ACC112 (cell line): Measurements from ENCODE around the gene FBXO44.

Experiments
- H2AFZ ChIP-seq: fragments of 200-600 bp; sonication (generic); one replicate; pipeline ENCODE4 v1.6.0; 2017; ENCODE audit warnings: antibody characterized with exemption, low read length; ENCODE audit not compliant: unreplicated experiment
- H3K27ac ChIP-seq: fragments of 200-600 bp; sonication (generic); 2 replicates; pipeline ENCODE4 v1.5.1; 2014; ENCODE audit warnings: low read depth, mild to moderate bottlenecking, antibody characterized with exemption, low read length, moderate library complexity
- H3K27me3 ChIP-seq: fragments of 200-600 bp; sonication (generic); 2 replicates; pipeline ENCODE4 v1.6.1; 2014; ENCODE audit warnings: mild to moderate bottlenecking, antibody characterized with exemption, low read length, moderate library complexity, mixed read lengths; ENCODE audit not compliant: insufficient read depth
- H3K36me3 ChIP-seq: fragments of 200-600 bp; sonication (generic); 2 replicates; pipeline ENCODE4 v1.6.1; 2016; ENCODE audit warnings: mild to moderate bottlenecking, antibody characterized with exemption, low read length, moderate library complexity, mixed read lengths; ENCODE audit not compliant: insufficient read depth
- H3K4me1 ChIP-seq: fragments of 200-600 bp; sonication (generic); one replicate; pipeline ENCODE4 v1.6.1; 2016; ENCODE audit warnings: low read length, mixed read lengths; ENCODE audit not compliant: insufficient read depth, unreplicated experiment, control insufficient read depth
- H3K4me3 ChIP-seq: fragments of 200-600 bp; sonication (generic); 2 replicates; pipeline ENCODE4 v1.5.1; 2014; ENCODE audit warnings: mild to moderate bottlenecking, low read depth, low read length
- H3K79me2 ChIP-seq: fragments of 200-600 bp; sonication (generic); one replicate; pipeline ENCODE4 v1.6.0; 2016; ENCODE audit warnings: low read length; ENCODE audit not compliant: control insufficient read depth, unreplicated experiment, insufficient read depth

FBXO44 gene

DNA sequence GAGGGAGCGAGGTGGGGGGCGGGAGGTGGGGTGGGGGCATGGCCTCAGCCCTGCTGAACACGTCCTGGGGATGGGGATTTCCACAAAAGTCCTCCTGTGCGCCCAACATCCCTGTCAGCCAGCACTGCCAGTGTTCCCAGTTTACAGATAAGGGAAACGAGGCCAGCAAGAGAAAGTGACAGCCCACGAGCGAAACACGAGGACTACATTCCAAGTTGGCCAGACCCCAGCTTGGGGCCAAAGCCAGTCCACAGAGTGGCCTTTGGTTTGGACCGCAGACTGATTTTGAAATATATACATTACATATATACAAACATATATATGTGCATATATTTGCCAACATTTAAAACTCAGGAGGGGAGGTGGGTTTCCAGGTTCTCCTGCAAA, 5.4 kb upstream of the FBXO44 start:
- Histone ChIP-seq H3K27me3 (peaks cover 4% of the 10 kb centered on the region; the same call in 1 of the 2 replicates), H3K79me2 (no peaks in the 10 kb centered on the region), H3K36me3 (no peaks in the 10 kb centered on the region), H2AFZ (no peak overlapping the region), H3K4me3 (no peak overlapping the region), H3K4me1 (no peaks in the 10 kb centered on the region), H3K27ac (no peak overlapping the region)

GRCh38 chr1:11649624-11650330, 4.9 kb upstream of the FBXO44 start:
- H2AFZ ChIP-seq: no peak overlapping the region
- H3K27me3 ChIP-seq: peaks cover 4% of the 10 kb centered on the region; the same call in 1 of the 2 replicates
- H3K4me3 ChIP-seq: no peak overlapping the region
- H3K4me1 ChIP-seq: no peaks in the 10 kb centered on the region
- no peaks in the 10 kb centered on the region for H3K36me3 ChIP-seq
- H3K27ac ChIP-seq: no peak overlapping the region
- H3K79me2 ChIP-seq: no peaks in the 10 kb centered on the region

DNA sequence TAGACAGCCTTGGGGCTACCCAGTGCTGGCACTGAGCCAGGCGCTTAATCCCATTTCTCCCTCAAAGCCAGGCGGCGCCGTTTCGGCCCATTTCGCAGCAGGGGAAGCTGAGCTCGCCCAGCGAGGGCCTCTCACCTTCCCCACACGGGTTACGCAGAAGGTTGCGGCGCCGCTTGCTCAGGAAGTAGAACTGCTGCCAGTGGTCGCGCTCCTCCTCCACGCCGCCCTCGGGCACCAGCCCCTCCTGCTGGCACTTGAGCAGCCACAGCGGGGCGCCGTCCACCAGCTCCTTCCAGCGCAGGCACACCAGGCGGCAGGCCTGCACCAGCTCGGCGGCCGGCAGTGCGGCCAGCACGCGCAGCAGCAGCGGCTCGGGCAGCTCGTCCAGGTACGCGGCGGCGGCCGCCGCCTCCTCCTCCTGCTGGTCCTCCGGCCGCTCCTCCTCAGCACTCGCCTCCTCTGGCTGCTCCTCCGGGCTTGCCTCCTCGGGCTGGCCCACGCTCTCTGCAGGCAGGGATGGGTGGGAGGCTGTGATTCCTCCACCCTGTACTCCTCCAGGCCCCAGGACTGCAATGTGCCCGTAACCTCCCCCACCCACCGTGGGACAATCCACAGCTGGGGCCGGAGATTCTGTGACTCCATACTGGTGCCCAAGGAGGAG, 4.2 kb upstream of the FBXO44 start:
- Histone ChIP-seq H3K27ac (no peak overlapping the region), H3K4me1 (peaks cover 4% of the 10 kb centered on the region), H3K27me3 (peaks cover 4% of the 10 kb centered on the region; the same call in 1 of the 2 replicates), H2AFZ (no peak overlapping the region), H3K4me3 (no peak overlapping the region), H3K79me2 (no peaks in the 10 kb centered on the region), H3K36me3 (no peaks in the 10 kb centered on the region)

- Histone ChIP-seq H3K27ac (no peak overlapping the region), H3K4me3 (no peak overlapping the region), H3K27me3 (peaks cover 4% of the 10 kb centered on the region; the same call in 1 of the 2 replicates), H3K36me3 (no peaks in the 10 kb centered on the region), H3K79me2 (no peaks in the 10 kb centered on the region), H3K4me1 (peaks cover 5% of the 10 kb centered on the region), H2AFZ (no peak overlapping the region)
These were observed 3.7 kb upstream of the FBXO44 start for GRCh38 chr1:11651017-11651416.

GRCh38 chr1:11652203-11652780, 2.4 kb upstream of the FBXO44 start:
- H3K27me3 ChIP-seq: peaks cover 4% of the 10 kb centered on the region; the same call in 1 of the 2 replicates

DNA sequence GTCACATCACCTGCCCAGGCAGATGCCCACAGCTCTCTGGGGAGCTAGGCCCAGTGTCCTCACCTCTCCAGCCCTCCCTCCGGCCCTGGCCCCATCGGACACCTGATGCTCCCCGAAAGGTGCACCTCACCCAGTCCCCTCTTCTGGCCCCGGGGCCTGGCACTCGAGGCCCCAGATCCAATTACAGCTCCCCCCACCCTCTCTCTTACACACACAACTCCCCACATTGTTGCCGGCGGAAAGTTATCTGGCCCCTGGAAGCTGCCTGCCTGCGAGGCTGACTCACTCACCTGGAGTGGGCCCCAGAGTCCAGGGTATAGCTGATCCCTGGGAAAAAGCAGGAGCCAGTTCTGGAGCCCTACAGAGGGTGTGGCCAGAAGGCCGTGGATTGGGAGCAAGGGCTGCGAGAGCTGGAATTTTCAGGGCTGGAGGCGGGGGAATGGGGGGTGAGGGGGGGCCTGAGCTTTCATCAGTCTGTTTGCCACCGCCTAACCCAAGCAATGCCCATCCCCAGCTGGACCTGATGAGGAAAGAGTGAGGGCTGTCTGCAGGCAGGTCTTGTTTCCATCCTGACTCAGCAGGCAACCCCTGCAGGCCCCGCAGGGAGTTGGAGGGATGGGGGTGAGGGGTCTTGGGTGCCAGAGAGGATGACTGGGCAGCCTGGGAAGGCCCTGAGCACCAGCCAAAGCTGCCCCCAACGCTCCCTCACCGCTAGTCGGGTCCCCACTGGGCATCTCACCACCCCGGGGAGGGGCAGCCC, 1.4 kb upstream of the FBXO44 start:
- Histone ChIP-seq H2AFZ (no peak overlapping the region), H3K79me2 (no peaks in the 10 kb centered on the region), H3K4me1 (peaks cover 5% of the 10 kb centered on the region), H3K36me3 (no peaks in the 10 kb centered on the region), H3K4me3 (no peak overlapping the region), H3K27me3 (peaks cover 4% of the 10 kb centered on the region; the same call in 1 of the 2 replicates), H3K27ac (no peak overlapping the region)

More at GRCh38 chr1:11652203-11652780, 2.4 kb upstream of the FBXO44 start:
- no peak overlapping the region for H3K4me3 ChIP-seq
- H3K27ac ChIP-seq: no peak overlapping the region
- H2AFZ ChIP-seq: no peak overlapping the region
- no peaks in the 10 kb centered on the region for H3K36me3 ChIP-seq
- peaks cover 5% of the 10 kb centered on the region for H3K4me1 ChIP-seq
- no peaks in the 10 kb centered on the region for H3K79me2 ChIP-seq

- Histone ChIP-seq H3K4me1 (peaks cover 5% of the 10 kb centered on the region), H3K36me3 (no peaks in the 10 kb centered on the region), H3K4me3 (no peak overlapping the region; the same call in 1 of the 2 replicates), H3K27ac (no peak overlapping the region), H3K79me2 (no peaks in the 10 kb centered on the region), H3K27me3 (peaks cover 4% of the 10 kb centered on the region; the same call in 1 of the 2 replicates), H2AFZ (no peak overlapping the region)
These were observed 878 bp upstream of the FBXO44 start for GRCh38 chr1:11653861-11654136.

GRCh38 chr1:11654939-11655808, 497 bp downstream of the FBXO44 start:
- Histone ChIP-seq H2AFZ (peak overlapping the region; percentile 36), H3K4me3 (peak overlapping the region; percentile 81), H3K4me1 (peaks cover 5% of the 10 kb centered on the region), H3K79me2 (no peaks in the 10 kb centered on the region), H3K27me3 (no peaks in the 10 kb centered on the region), H3K36me3 (no peaks in the 10 kb centered on the region), H3K27ac (no peak overlapping the region)

GRCh38 chr1:11657654-11658053, 3.0 kb downstream of the FBXO44 start:
- Histone ChIP-seq H3K79me2 (no peaks in the 10 kb centered on the region), H3K4me1 (peaks cover 5% of the 10 kb centered on the region), H3K27ac (no peak overlapping the region), H3K27me3 (no peaks in the 10 kb centered on the region), H2AFZ (no peak overlapping the region), H3K36me3 (no peaks in the 10 kb centered on the region), H3K4me3 (no peak overlapping the region)

GRCh38 chr1:11658542-11658941, 3.9 kb downstream of the FBXO44 start:
- H3K4me3 ChIP-seq: no peak overlapping the region
- no peaks in the 10 kb centered on the region for H3K36me3 ChIP-seq
- H2AFZ ChIP-seq: no peak overlapping the region
- peaks cover 5% of the 10 kb centered on the region for H3K4me1 ChIP-seq
- no peak overlapping the region for H3K27ac ChIP-seq
- no peaks in the 10 kb centered on the region for H3K27me3 ChIP-seq
- H3K79me2 ChIP-seq: no peaks in the 10 kb centered on the region
